Panc1 (cell line): ENCODE data around the gene CASP6. TPM values are rescaled to one million over a fixed set of nuclear protein-coding genes. Genes with fewer than 3 reads are reported as not detected.

Experiments
- ATAC-seq: fragments of 200-7000 bp; cut with Tn5 transposase; 2 replicates; pipeline ENCODE4 v1.9.1; 2020; ENCODE audit warnings: mild to moderate bottlenecking, moderate library complexity
- BruUV-seq: library from RNA; stranded (reverse); fragments of 400-500 nt; replicated peaks from 2 replicates; lab custom pipeline; 2021; lab: Mats Ljungman, UMichigan
- CTCF ChIA-PET: fragments of 300-600 bp; sonication (Branson Sonifier 250); formaldehyde crosslinking; loops from one replicate; lab custom pipeline; 2022; ENCODE audit warnings: antibody characterized with exemption; lab: Charles Lee
- POLR2A ChIA-PET: fragments of 300-600 bp; sonication (Branson Sonifier 250); formaldehyde crosslinking; loops from one replicate; lab custom pipeline; 2022; ENCODE audit warnings: antibody characterized with exemption; lab: Charles Lee
- DNase-seq: peaks from one replicate; pipeline ENCODE4 v3.0.0-alpha.2; 2010; ENCODE audit warnings: low read depth, low spot score
- H3K27ac ChIP-seq: 2 replicates; pipeline ENCODE4 v1.5.1; 2011; ENCODE audit warnings: mild to moderate bottlenecking, low read length, inconsistent platforms
- H3K27me3 ChIP-seq: fragments of 200-500 bp; sonication (Bioruptor generic); 2 replicates; pipeline ENCODE4 v1.6.0; 2014; ENCODE audit warnings: low read length, inconsistent platforms; ENCODE audit not compliant: control insufficient read depth, insufficient read depth
- H3K36me3 ChIP-seq: fragments of 200-500 bp; sonication (Bioruptor generic); 2 replicates; pipeline ENCODE4 v1.5.1; 2014; ENCODE audit warnings: inconsistent platforms, mild to moderate bottlenecking, low read length, moderate library complexity; ENCODE audit not compliant: control insufficient read depth, insufficient read depth
- H3K4me1 ChIP-seq: 2 replicates; pipeline ENCODE4 v1.5.1; 2011; ENCODE audit warnings: inconsistent platforms, mild to moderate bottlenecking, low read length, moderate library complexity; ENCODE audit not compliant: control insufficient read depth, insufficient read depth
- H3K4me3 ChIP-seq, 2 experiments: 2 replicates each; pipeline ENCODE4 v1.5.1; 2011 to 2012; ENCODE audit warnings: low read depth in 2 of 2, low read length in 2 of 2, mild to moderate bottlenecking in 2 of 2, inconsistent platforms in 1 of 2, moderate library complexity in 1 of 2
- H3K9me3 ChIP-seq: fragments of 200-500 bp; sonication (Bioruptor generic); 2 replicates; pipeline ENCODE4 v1.5.1; 2014; ENCODE audit warnings: low read depth, mild to moderate bottlenecking, inconsistent platforms, low read length, moderate library complexity; ENCODE audit not compliant: control insufficient read depth, insufficient read depth
- POLR2AphosphoS5 ChIP-seq: IDR thresholded peaks from 2 replicates; pipeline ENCODE4 v1.6.1; 2012; ENCODE audit warnings: mild to moderate bottlenecking, low read depth, low read length, moderate library complexity
- SIN3A ChIP-seq: IDR thresholded peaks from 2 replicates; pipeline ENCODE4 v1.6.1; 2012; ENCODE audit warnings: low read depth, mild to moderate bottlenecking, low read length, moderate library complexity, borderline replicate concordance; ENCODE audit not compliant: insufficient read depth
- TCF7L2 ChIP-seq: IDR thresholded peaks from 2 replicates; pipeline ENCODE4 v1.6.1; 2011; ENCODE audit warnings: mild to moderate bottlenecking, low read depth, low read length, inconsistent platforms
- in situ Hi-C: cut with HindIII; loops from 2 replicates; pipeline ENCODE4 v1.10.0; 2016; ENCODE audit warnings: low sequenced_read_pairs, low pct_unique_long_range_greater_than_20kb
- intact Hi-C: fragments of 100-400 bp; cut with micrococcal nuclease; formaldehyde crosslinking; loops from one replicate; pipeline ENCODE4 v1.10.0; 2022; ENCODE audit not compliant: unreplicated experiment
- total RNA-seq: library from RNA; stranded (reverse); gene quantifications from one replicate; pipeline ENCODE4 v1.2.1, GENCODE V29; 2021; ENCODE audit not compliant: unreplicated experiment
- TF ChIP-seq, protein P1 (sequence below), 2 experiments: IDR thresholded peaks; 2 replicates each; pipeline ENCODE4 v1.6.1; 2011 to 2012; ENCODE audit warnings: low read depth in 2 of 2, control low read depth in 1 of 2, low read length in 1 of 2, mild to moderate bottlenecking in 1 of 2, moderate library complexity in 1 of 2; ENCODE audit not compliant: insufficient read depth in 1 of 2
- TF ChIP-seq, protein P2 (sequence below): fragments of 450-650 bp; IDR thresholded peaks from 2 replicates; pipeline ENCODE4 v1.5.1; 2017; ENCODE audit warnings: mild to moderate bottlenecking

The CASP6 gene
- total RNA-seq, 1 experiment from 2014 or later: 15.2 TPM

DNA sequence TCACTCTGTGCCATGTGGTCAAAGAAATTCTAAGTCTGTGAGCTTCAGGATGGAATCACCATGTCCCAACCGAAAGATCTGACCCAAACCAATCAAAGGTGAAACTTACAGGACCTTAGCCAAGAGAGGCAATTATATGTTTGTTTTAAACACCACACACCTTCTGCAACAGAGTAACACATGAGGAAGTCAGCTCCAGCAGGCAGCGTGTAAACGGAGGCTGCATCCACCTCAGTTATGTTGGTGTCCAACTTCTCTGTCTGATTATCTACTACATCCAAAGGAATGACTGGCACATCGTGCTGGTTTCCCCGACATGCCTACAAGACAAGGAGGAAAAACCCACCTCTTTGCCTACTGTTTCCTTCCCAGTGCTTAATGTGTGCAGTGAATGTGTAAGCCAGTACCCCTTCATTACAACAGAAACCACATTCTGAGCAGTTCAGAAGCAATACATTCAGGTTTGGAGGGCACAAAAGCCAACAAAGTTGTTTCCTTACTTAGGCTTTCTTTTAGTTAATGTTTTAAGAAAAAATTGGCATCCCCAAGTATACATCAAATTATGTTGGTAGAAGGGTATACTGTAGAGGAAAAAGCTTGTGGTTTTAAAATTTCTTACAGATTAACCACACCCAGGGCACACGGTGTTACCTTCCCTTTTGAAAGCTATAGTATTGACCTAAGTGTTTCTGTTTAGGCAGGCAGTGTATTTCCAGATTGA lies 12.4 kb downstream of the CASP6 start:
- in situ Hi-C loops: no loop called here
- no TSS peak for BruUV-seq
- ChIA-PET POLR2A (interaction anchor here (0.6 kb wide), 1 partner anchor 222 kb away, joined by 3 read pairs; no protein-coding TSS in a partner anchor), CTCF (interaction anchor here (0.6 kb wide), 1 partner anchor 118 kb away, joined by 3 read pairs; no protein-coding TSS in a partner anchor)
- TF ChIP-seq, protein P1, sequence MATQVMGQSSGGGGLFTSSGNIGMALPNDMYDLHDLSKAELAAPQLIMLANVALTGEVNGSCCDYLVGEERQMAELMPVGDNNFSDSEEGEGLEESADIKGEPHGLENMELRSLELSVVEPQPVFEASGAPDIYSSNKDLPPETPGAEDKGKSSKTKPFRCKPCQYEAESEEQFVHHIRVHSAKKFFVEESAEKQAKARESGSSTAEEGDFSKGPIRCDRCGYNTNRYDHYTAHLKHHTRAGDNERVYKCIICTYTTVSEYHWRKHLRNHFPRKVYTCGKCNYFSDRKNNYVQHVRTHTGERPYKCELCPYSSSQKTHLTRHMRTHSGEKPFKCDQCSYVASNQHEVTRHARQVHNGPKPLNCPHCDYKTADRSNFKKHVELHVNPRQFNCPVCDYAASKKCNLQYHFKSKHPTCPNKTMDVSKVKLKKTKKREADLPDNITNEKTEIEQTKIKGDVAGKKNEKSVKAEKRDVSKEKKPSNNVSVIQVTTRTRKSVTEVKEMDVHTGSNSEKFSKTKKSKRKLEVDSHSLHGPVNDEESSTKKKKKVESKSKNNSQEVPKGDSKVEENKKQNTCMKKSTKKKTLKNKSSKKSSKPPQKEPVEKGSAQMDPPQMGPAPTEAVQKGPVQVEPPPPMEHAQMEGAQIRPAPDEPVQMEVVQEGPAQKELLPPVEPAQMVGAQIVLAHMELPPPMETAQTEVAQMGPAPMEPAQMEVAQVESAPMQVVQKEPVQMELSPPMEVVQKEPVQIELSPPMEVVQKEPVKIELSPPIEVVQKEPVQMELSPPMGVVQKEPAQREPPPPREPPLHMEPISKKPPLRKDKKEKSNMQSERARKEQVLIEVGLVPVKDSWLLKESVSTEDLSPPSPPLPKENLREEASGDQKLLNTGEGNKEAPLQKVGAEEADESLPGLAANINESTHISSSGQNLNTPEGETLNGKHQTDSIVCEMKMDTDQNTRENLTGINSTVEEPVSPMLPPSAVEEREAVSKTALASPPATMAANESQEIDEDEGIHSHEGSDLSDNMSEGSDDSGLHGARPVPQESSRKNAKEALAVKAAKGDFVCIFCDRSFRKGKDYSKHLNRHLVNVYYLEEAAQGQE (IDR thresholded peaks at IDR 0.05; ENCODE audit: insufficient read depth in 1 of 2, low read depth in 2 of 2, low read length in 1 of 2): no peak
- TF ChIP-seq SIN3A (no peak), TCF7L2 (no peak), POLR2AphosphoS5 (no peak)
- TF ChIP-seq, protein P2, sequence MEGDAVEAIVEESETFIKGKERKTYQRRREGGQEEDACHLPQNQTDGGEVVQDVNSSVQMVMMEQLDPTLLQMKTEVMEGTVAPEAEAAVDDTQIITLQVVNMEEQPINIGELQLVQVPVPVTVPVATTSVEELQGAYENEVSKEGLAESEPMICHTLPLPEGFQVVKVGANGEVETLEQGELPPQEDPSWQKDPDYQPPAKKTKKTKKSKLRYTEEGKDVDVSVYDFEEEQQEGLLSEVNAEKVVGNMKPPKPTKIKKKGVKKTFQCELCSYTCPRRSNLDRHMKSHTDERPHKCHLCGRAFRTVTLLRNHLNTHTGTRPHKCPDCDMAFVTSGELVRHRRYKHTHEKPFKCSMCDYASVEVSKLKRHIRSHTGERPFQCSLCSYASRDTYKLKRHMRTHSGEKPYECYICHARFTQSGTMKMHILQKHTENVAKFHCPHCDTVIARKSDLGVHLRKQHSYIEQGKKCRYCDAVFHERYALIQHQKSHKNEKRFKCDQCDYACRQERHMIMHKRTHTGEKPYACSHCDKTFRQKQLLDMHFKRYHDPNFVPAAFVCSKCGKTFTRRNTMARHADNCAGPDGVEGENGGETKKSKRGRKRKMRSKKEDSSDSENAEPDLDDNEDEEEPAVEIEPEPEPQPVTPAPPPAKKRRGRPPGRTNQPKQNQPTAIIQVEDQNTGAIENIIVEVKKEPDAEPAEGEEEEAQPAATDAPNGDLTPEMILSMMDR: no peak
- H3K4me1 ChIP-seq: no peaks in the 10 kb centered on the region
- no peaks in the 10 kb centered on the region for H3K9me3 ChIP-seq
- H3K4me3 ChIP-seq: no peak overlapping the region
- ATAC-seq (no peak), DNase-seq (no peak)
- H3K27ac ChIP-seq: no peak overlapping the region
- no peaks in the 10 kb centered on the region; the same call in 1 of the 2 replicates for H3K36me3 ChIP-seq
- H3K27me3 ChIP-seq: no peaks in the 10 kb centered on the region
- intact Hi-C loops: no loop called here

DNA sequence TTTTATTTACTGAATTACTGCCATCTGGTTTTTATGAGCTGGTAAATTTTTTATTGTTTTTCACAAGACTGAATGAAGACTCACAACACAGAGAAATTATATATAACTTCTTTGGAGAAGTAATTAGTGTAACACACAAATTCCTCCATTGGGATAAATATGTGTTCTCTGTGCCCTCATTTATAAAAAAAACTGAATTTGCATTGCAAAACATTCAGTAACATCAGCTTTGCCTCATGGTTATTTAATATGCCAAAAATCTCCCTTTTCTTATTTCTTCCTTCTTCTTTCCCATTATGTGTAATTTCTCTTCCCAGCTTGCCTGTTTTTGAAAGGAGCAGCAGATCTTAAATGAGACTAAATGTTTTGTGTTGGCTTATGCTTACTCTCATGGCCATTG lies 18.5 kb downstream of the CASP6 start:
- no peak for ATAC-seq
- intact Hi-C loops: no loop called here
- in situ Hi-C loops: no loop called here
- no peak overlapping the region for H3K27ac ChIP-seq
- H3K4me3 ChIP-seq: no peak overlapping the region
- H3K36me3 ChIP-seq: no peaks in the 10 kb centered on the region; the same call in 1 of the 2 replicates
- no TSS peak for BruUV-seq
- H3K27me3 ChIP-seq: no peaks in the 10 kb centered on the region
- ChIA-PET CTCF (interaction anchor here (0.6 kb wide), 1 partner anchor 131 kb away, joined by 4 read pairs; the partner anchor contains the start of gene GAR1), POLR2A (interaction anchor here (0.6 kb wide), 1 partner anchor 15 kb away, joined by 5 read pairs; no protein-coding TSS in a partner anchor)
- DNase-seq: no peak
- TF ChIP-seq TCF7L2 (no peak), POLR2AphosphoS5 (no peak), SIN3A (no peak)
- TF ChIP-seq, protein P1 (IDR thresholded peaks at IDR 0.05; ENCODE audit: insufficient read depth in 1 of 2, low read depth in 2 of 2, low read length in 1 of 2): no peak
- TF ChIP-seq, protein P2: no peak
- no peaks in the 10 kb centered on the region for H3K9me3 ChIP-seq
- H3K4me1 ChIP-seq: no peaks in the 10 kb centered on the region
